Hypothalamus (tissue), 51 donors: ENCODE data around the gene DOCK2.

Experiments
- DNase-seq, 51 donors: peaks; one replicate each; lab custom pipeline; 2025; lab: John Stamatoyannopoulos, UW

DOCK2 gene

DNA sequence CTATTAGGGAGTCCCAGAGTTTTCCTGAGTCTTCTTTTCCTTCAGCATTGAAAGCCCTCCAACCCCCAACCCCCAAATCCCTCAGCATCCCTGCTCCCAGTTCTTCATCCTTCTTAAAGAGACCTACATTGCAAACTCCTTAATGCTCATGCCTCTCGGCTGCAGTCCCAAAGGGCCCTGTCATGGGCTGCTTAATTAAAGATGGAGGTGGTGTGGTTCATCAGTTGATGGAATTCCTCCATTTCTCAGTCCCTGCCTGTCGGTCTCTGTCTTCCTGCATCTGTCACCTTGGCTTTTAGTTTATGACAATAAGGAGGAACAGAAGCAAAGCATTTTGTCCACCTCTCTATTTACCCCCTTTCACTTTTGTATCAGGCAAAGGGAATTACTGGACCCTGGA lies 470.6 kb downstream of the DOCK2 start:
- no peak for DNase-seq

DNA sequence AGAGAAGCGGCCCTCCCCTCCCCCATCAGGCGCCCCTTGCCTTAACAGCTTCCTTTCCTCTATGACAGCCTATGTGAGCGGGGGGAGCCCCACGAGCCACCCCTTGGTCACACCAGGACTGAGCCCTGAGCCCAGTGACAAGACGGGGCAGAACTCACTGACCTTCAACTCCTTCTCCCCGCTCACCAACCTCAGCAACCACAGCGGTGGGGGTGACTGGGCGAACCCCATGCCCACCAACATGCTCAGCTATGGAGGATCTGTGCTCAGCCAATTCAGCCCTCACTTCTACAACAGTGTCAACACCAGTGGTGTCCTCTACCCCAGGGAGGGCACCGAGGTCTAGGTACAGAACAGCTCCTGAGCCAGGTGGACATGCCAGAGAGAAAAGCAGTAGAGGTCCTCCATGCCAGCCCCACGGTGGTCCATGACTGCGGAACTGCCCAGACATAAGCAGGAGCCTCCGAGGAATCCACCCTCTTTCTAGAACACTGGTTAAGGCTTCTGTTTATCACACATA lies 471.3 kb downstream of the DOCK2 start:
- DNase-seq = no peak

DNA sequence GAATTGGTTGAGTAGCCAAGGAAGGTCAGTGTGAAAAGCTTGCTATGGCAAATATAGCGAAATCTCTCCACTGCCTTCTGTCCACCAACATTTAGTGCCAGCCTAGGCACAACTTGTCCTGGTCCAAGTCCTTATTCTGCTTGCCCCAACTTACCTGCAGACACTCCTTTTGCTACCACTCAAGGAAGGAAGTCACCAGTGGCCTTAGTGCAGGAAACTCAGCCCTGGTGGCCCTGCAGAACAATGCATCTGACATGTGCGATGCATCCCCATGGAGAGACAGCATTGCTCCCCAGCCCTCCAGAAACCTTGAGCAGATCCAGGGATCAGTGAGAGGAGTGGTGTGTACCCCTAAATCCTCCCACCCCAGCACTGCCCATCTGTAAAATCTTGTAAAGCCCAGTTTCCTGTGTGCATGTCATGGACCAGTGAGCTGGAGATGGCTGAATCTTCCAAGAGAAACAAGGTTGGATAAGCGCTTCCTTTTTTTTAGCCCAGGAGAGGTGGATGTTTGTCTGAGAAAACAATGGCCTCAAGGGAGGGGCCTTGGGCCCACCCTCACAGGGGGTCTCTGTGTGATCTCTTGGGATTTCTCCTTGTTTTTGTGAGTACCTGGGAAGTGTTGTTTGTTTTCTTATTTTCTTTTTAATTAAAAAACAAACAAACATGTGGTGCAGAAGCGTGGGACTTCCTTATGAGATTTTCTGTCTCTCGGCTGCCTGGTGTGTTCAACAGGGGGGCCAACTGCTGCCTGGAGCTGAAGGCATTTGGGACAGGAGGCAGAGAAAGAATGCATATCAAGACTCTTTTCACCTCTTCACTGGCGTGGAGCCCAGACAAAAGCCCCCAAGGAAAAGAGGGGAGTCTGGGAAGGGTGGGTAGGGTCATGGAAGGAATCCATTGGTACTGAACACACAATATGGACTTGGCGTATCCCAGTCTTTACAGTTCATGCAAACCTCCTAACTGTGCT lies 472.3 kb downstream of the DOCK2 start:
- no peak for DNase-seq

DNA sequence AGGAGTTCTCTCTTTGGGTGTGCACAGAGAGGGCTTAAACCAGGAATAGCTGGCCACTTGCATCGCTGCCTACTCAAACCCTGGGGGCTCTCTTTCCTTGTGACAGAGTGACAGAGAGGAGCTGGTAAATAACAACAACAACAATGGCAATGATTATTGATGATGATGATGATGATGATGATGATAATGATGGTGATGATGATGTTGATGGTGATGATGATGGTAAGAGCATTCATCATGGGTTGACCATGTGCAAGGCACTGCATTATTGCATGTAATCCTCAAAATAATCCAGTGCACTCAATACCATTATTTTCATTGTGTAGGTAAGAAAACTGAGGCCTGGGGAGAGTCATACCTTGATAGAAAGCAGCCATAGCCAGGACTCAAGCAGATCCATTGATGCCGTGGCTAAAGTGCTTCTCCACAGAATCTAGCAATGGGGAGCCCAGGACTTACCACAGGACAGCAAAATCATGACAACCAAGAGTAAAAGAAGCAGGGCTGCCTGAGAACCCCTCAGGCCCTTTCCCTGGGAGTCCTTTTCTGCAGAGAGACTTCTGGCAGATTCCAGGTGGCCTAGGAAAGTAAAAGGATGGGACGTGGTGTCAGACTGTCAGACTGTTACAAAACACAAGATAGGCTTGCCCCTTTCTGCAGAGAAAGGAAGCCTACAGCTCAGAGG lies 473.5 kb downstream of the DOCK2 start:
- no peak for DNase-seq

DNA sequence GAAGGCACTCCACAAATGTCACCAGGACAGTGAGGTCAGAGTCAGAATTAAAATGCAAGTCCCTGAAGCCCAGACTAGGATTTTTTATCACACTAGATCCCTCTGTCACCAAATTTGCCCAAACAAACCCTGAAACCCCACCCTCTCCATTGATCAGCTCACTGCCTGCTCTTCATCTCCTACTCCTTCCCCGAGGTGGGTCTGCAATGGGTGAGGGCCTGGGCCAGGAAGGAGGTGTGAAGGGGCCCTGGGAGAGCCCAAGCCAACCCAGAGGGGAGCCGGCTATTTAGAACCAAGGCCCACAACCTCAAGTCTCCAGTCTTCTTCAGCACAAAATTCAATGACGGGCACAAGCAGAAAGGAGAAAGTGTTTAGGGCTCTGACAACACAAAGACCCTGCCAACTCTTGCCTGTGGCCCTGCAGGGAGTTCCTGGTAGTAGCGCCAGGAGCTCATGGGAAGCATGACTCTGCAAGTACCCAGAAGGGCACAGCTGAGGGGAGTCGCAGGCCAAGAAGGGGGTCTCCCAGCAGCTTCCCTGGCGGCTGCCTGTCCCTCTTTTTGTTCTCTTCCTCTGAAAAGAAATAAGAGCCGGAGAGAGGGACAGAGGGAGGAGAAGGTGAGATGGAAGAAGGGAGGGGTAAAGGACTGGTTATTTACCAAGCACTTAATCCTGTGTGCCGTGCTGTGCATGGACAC lies 474.2 kb downstream of the DOCK2 start:
- DNase-seq = peak in 1 of 51 donors; percentile 9

DNA sequence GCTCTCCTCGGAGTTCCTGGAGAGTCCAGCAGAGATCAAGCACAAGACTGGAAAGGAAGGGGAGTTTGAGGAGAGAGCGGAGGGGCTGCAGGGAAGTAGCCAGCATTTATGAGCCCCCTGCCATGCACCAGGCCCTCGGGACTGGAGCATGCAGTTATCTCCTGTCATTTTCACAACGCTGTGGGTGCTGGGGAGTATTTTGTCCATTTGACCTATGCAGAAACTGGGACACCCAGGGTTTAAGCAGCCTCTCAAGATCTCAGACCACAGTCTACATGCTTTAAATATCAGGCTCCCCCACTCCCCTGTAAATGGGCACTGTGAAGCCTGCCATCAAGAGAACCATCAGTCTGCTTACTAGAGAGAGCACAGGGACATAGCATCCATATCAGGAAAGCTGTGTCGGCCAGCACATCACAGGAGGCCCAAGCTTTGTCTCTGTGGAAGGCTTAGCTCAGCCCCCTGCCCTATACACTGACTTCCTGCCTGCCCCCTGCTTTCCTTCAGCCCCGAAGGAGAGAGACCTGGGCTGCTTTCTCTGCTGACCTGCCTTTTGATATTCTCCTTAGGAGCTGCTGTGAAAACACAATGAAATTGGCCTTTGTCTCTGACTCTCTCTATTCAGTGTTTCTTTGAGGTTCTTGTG lies 475.9 kb downstream of the DOCK2 start:
- no peak for DNase-seq

DNA sequence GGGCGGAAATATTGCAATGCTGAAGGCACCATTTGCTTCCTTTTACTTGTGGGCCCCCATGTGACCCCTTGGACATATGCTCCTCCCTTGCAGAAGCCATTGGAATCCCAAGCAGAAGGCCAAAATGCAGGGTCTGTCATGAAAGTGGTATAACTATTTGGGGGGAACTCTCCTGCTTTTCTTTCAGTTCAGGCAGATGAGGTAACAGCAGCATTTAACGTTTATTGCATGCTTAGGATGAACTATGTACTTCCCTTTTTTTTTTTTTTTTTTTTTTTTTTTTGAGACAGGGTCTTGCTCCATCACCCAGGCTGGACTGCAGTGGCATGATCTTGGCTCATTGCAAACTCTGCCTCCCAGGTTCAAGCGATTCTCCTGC lies 476.4 kb downstream of the DOCK2 start:
- no peak for DNase-seq

DNA sequence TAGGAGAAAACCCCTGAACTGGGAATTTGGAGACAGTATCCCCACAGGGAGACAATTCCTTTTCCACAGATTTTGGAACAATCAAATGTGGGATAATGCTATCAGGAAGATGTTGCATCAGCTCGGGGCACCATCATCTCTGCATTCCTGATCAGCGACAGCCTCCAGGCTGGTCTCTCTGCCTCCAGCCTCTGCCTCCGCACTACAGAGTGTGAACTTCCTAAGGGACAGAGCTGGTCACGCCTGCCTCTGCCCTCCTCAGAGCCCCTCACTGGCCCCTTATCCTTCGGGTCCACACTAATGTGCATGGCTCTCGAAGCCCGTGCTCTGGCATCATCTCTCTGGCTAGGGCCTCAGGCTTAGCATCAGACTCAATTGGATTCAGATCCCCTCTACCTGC lies 477.2 kb downstream of the DOCK2 start:
- DNase-seq = no peak

DNA sequence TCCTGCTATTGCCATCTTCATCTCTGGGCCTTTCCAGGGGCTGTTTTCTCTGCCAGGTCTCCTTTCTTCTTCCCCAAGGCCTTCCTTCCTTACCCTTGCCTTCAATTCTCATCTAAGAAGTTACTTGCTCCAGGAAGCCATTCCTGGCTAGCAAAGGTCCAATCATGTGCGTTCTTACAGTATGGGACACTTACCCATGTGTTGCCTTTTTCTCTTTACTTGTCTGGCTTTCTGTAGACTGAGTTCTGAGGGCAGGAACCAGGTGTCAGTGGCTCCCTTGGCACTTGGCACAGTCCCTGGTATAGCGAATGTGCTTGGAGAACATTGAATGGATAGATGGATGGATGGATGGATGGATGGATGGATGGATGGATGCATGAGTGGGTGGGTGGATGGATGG lies 478.9 kb downstream of the DOCK2 start:
- DNase-seq = no peak

DNA sequence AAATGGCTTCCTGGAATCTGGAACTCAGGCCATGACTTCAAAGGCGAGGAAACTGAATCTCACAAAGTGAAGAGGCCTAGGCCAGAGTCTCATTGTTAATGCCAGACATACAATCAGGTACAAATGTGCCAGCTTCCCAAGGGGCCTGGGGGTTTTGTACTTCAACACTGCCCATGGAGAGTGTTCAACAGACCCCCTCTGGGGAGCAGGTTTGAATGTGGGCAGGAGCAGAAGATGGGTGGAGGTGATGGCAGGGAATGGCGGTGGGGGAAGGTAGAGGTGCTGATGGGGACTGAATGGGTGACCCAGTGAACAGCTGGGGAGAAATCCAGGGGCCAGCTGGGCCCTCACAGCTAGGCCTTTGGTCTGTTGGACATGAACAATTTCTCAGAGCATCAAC lies 480.7 kb downstream of the DOCK2 start:
- DNase-seq = no peak

DNA sequence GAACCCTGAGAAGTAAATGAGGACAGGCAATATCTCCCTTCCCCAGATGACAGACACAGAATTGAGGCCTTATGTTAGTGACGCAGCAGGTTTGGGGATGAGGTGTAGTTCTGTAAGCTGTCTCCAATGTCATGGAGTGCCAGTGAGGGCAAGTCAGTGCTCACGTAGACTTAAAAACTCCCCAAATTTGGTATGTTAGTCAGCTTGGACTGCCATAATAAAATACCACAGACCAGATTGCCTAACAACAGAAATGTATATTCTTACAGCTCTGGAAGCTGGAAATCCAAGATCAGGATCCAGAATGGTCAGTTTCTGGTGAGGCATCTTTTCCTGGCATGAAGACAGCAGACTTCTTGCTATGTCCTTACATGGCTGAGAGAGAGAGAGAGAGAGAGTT lies 483.5 kb downstream of the DOCK2 start:
- no peak for DNase-seq

DNA sequence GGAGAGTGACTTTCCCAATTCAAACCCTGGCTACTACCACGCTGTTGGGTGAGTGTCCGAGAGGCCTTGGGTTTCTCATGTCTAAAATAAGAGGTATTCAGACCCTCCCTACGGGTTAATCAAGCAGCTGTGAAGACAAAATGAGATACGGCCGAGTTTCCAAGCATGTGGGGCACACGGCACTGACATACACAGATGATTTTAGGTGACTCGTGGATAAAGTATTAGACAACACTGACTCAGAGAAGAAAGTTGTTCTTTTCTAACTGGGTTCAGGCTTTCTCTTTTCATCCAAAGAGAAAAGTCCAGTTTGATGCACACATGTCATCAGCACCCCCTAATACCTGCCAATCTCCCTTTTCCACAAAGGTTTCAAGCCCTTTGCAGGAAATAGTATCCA lies 484.2 kb downstream of the DOCK2 start:
- DNase-seq = no peak

DNA sequence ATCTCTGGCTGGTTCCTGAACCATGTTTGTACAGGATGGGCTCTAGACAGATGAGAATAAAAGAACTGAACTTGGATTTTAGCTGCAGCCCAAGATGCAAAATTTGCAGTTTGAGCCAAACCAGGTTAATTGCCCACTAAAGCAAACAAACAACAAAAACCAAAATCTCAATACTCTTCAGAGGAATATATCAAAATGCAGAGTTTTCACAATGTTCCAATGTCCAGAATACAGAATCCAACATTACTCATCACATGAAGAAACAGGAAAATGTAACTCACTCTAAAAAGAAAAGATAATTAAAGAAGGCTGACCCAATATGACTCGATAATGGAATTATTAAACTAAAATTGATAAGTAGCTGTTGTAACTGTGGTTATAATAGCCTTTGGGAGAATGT lies 489.0 kb downstream of the DOCK2 start:
- DNase-seq = no peak

DNA sequence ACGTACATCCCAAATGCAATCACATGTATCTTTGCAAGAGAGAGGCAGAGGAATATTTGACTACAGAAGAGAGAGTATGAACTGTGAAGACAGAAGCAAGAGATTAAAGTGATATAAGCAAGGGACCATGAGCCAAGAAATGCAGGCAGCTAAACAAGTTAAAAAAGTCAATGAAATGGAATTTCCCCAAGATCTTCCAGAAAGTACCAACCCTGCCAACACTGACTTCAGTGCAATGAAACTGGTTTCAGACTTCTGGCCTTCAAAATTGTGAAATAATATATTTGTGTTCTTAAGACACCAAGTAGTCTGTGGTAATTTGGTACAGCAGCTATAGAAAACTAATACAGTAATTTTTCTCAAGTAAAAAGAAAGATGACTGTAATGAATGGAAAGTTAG lies 489.6 kb downstream of the DOCK2 start:
- DNase-seq = no peak

DNA sequence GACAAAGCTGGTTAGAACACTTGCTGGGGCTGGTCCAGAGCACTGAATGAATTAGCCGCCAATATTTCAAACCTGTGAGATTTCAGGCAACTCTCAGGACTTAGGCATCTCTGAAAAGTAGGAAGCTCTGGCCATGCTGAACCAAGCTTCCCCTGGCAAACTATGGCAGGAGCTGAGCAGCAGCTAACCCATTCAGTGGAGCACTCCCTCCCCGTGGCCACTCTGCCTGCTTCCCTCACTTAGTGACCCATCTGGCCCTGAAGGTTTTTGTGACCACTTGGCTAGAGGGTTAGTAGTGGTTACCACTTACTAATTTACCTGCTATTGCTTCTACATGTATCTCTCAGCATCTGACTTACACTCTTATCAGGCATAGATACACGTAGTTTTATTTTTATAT lies 494.2 kb downstream of the DOCK2 start:
- DNase-seq = no peak

DNA sequence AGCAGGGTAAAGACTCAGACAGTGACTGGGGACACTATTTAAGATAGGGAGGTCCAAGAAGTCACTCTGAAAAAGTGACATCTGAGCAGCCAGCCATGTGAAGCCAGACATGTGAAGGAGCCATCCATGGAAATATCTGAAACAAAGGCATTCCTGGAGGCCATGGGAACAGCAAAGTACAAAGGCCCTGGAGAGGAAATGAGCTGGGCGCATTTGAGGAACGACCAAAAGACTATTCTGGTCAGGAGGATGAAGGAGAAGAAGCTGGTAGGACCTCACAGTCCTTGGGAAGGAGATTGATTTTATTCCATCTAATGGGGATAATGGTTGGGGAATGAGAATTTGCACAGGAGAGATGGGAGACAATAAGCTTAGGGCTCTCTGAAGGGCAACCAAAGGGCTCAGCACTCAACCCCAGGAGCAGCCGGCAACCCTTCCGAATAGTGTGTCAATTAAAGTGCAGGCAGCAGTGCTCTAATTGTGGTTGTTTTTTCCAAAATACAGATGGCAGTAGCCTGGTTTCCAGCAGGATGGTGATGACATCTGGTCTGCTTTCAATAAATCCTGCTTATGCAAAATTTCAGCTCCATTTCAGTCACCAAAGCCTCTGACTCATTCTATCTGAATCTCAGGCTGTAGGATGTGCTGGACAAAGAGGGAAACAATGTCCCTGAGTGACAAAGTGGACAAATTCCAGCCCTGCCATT lies 495.3 kb downstream of the DOCK2 start:
- no peak for DNase-seq
